Colonic mucosa (tissue), 4 donors: ENCODE data around the gene ZNF763. TPM values are rescaled to one million over a fixed set of nuclear protein-coding genes. Genes with fewer than 3 reads are reported as not detected.

Source experiments
- DNase-seq: peaks from one replicate; pipeline ENCODE4 v3.0.0-alpha.2; 2020
- H3K27ac ChIP-seq: fragments of 200-600 bp; one replicate; pipeline ENCODE4 v1.8.0; 2021
- H3K27me3 ChIP-seq: fragments of 200-600 bp; one replicate; pipeline ENCODE4 v1.8.0; 2021
- H3K36me3 ChIP-seq: fragments of 200-600 bp; one replicate; pipeline ENCODE4 v1.8.0; 2021
- H3K4me1 ChIP-seq: fragments of 200-600 bp; one replicate; pipeline ENCODE4 v1.8.0; 2021; ENCODE audit warnings: mild to moderate bottlenecking
- H3K4me3 ChIP-seq: fragments of 200-600 bp; one replicate; pipeline ENCODE4 v1.8.0; 2021
- H3K9ac ChIP-seq, 2 donors: one replicate each; pipeline ENCODE4 v1.7.0; 2013; ENCODE audit warnings: control low read depth in 2 of 2, low read depth in 2 of 2, low read length in 2 of 2
- H3K9me3 ChIP-seq: fragments of 200-600 bp; one replicate; pipeline ENCODE4 v1.8.0; 2021
- CTCF ChIP-seq: fragments of 200-600 bp; IDR thresholded peaks from one replicate; pipeline ENCODE4 v1.8.0; 2022; ENCODE audit warnings: antibody characterized with exemption, mild to moderate bottlenecking
- intact Hi-C: fragments of 100-400 bp; cut with DNase I; formaldehyde crosslinking; loops from one replicate; pipeline ENCODE4 v1.14.1; 2022
- total RNA-seq, 2 donors: library from RNA; stranded (reverse); fragmentation: NEBNext Ultra II Directional in 1 of 2; extraction: Animal tissue kit (Norgen Biotek cat#: 25700) in 1 of 2; gene quantifications; one replicate each; pipeline ENCODE4 v1.2.1, GENCODE V29; 2021
- donor health status: healthy.
- donor health status: DM: no; HTN: no; CAD: no.
- donor health status: DM: no; HTN: no; CAD: no.

ZNF763 gene
- total RNA-seq, 2 donors from 2014 or later: 2.5 to 4.1 TPM

GRCh38 chr19:11964496-11964857 lies 363 bp upstream of the ZNF763 start:
- intact Hi-C loops: loop anchor here (2.0 kb wide), 1 partner anchor 22 kb away; no protein-coding TSS in a partner anchor
- DNase-seq: no peak
- Histone ChIP-seq H3K27ac (peak overlapping the region; percentile 92), H3K36me3 (no peaks in the 10 kb centered on the region), H3K4me1 (peaks cover 7% of the 10 kb centered on the region), H3K27me3 (no peaks in the 10 kb centered on the region), H3K9me3 (no peaks in the 10 kb centered on the region), H3K4me3 (peak overlapping the region; percentile 63), H3K9ac (peak overlapping the region in 1 of 2 donors; percentile 93)
- TF ChIP-seq CTCF: no peak

- Histone ChIP-seq H3K9me3 (no peaks in the 10 kb centered on the region), H3K4me1 (no peaks in the 10 kb centered on the region), H3K4me3 (no peak overlapping the region), H3K27me3 (no peaks in the 10 kb centered on the region), H3K27ac (no peak overlapping the region), H3K9ac (no peak overlapping the region), H3K36me3 (no peaks in the 10 kb centered on the region)
- intact Hi-C loops: no loop called here
- DNase-seq: no peak
- no peak for TF ChIP-seq CTCF
Observed at GRCh38 chr19:11970174-11970573, 5.3 kb downstream of the ZNF763 start.

GRCh38 chr19:11971041-11971440 lies 6.2 kb downstream of the ZNF763 start:
- Histone ChIP-seq H3K27ac (no peak overlapping the region), H3K9ac (no peak overlapping the region), H3K27me3 (no peaks in the 10 kb centered on the region), H3K36me3 (no peaks in the 10 kb centered on the region), H3K4me3 (no peak overlapping the region), H3K4me1 (no peaks in the 10 kb centered on the region), H3K9me3 (no peaks in the 10 kb centered on the region)
- DNase-seq: no peak
- intact Hi-C loops: no loop called here
- TF ChIP-seq CTCF: no peak

- Histone ChIP-seq H3K9me3 (no peaks in the 10 kb centered on the region), H3K4me3 (no peak overlapping the region), H3K36me3 (no peaks in the 10 kb centered on the region), H3K27ac (no peak overlapping the region), H3K9ac (no peak overlapping the region), H3K4me1 (no peaks in the 10 kb centered on the region), H3K27me3 (no peaks in the 10 kb centered on the region)
- intact Hi-C loops: no loop called here
- TF ChIP-seq CTCF: no peak
- no peak for DNase-seq
Observed at GRCh38 chr19:11973019-11973810, 8.4 kb downstream of the ZNF763 start.

- no peaks in the 10 kb centered on the region for H3K36me3 ChIP-seq
- no peak overlapping the region for H3K4me3 ChIP-seq
- H3K4me1 ChIP-seq: no peaks in the 10 kb centered on the region
- TF ChIP-seq CTCF: no peak
- no peaks in the 10 kb centered on the region for H3K9me3 ChIP-seq
- H3K27ac ChIP-seq: no peak overlapping the region
- intact Hi-C loops: no loop called here
- DNase-seq: no peak
- no peaks in the 10 kb centered on the region for H3K27me3 ChIP-seq
- no peak overlapping the region for H3K9ac ChIP-seq
Observed at GRCh38 chr19:11978492-11979100, 13.8 kb downstream of the ZNF763 start.
